Suppressor macrophage treated with lipopolysaccharide for 4 hours (primary cell): ENCODE data around the gene MRPL9.

Source experiments
- DNase-seq: peaks from one replicate; pipeline ENCODE4 v3.0.0-alpha.2; 2020

Gene MRPL9

DNA sequence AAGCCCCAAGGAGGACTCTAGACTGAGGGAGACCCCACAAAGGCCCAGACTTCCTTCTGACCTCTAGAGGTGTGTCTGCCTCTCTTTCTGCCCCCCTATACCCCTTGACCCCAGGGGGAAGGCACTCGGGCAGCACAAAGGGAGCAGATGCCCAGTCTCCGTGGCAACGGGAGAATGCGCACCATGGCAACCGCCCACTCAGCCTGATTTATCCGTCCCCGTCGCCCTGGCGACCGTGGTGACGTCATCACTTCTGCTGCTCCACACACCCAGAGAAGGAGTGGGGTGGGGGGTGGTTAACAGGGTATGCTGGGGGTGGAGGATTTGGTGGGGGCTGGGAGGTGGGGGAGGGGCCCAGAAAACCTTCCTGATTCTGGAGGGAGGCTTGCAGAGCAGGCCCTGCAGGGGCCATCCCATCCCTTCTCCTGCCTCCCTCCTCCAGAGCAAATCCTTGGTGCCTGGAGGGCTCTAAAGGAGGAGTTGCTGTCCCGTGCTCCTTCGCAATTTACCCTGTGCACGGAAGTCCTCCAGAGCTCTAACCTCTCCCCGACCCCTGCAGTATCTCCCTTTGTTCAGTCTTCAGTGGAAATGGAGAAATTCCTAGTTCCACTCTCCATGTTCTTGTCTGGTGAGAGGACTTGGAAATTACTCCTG is 53.0 kb downstream of the MRPL9 start:
- peak; percentile 43 for DNase-seq
